ENCODE results near the gene CYP27A1.
"Not testable (repeated sequence)": the region's sequence is repeated elsewhere in the genome, so short reads cannot be mapped to it uniquely, and the experiment has no call there.

Gene CYP27A1

DNA sequence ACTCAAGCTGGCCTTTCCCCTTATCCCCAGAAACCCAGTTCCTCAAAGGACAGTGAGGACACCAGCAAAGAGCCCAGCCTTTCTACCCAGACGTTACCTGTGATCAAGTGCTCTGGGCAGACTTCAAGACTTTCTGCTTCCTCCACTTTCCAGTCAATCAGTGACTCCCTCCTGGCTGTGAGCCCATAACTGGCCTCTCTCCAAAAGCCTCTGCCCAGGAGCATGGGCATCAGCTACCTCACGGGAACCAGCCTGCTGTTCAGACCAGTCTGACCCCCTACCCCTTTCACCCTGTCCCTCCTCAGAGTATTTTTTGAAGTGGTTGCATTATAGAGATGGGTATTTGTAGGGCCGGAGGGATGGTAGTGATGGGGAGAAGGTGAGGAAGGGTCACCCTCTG lies 27.7 kb upstream of the CYP27A1 start:
- no peaks in the 10 kb centered on the region for H3K27me3 Mint-ChIP-seq
- peaks cover 34% of the 10 kb centered on the region for H3K36me3 Mint-ChIP-seq
- H3K4me1 Mint-ChIP-seq: no peaks in the 10 kb centered on the region
- H3K4me3 Mint-ChIP-seq: no peak overlapping the region
- CTCF ChIA-PET: interaction anchor here (0.9 to 1.0 kb wide), 2 partner anchors 19 to 93 kb away, joined by 3 read pairs; no protein-coding TSS in a partner anchor
- no peaks in the 10 kb centered on the region for H3K9me3 Mint-ChIP-seq
- no peak overlapping the region for H3K27ac Mint-ChIP-seq
- no peak for DNase-seq

DNA sequence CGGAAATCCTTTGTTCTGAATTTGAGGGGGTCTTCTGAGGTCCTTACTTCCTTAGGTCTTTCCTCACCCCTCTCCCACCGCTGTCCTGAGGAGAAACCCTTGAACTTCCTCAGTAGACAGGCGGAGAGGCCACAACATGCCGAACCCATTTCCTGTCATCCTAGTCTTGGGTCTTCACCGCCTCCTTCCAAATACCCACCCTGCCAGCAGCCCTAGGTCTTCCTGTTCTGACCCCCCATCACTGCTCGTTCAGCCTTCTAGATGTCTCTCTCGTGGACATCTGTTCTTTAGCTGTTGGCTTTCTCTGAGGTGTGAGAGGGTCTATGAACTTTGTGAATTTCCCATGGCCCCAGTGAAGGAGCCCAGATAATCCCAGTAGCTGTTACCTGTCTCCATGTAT lies 27.2 kb upstream of the CYP27A1 start:
- no peaks in the 10 kb centered on the region for H3K4me1 Mint-ChIP-seq
- H3K27me3 Mint-ChIP-seq: no peaks in the 10 kb centered on the region
- H3K27ac Mint-ChIP-seq: no peak overlapping the region
- H3K36me3 Mint-ChIP-seq: peaks cover 31% of the 10 kb centered on the region
- no peaks in the 10 kb centered on the region for H3K9me3 Mint-ChIP-seq
- no peak overlapping the region for H3K4me3 Mint-ChIP-seq
- CTCF ChIA-PET: interaction anchor here (0.9 kb wide), 1 partner anchor 93 kb away, joined by 3 read pairs; no protein-coding TSS in a partner anchor
- no peak for DNase-seq

- DNase-seq: no peak
- no peak overlapping the region for H3K4me3 Mint-ChIP-seq
- H3K27me3 Mint-ChIP-seq: no peaks in the 10 kb centered on the region
- H3K27ac Mint-ChIP-seq: no peak overlapping the region
- H3K9me3 Mint-ChIP-seq: no peaks in the 10 kb centered on the region
- H3K4me1 Mint-ChIP-seq: no peaks in the 10 kb centered on the region
- CTCF ChIA-PET: no interaction called here
- peaks cover 27% of the 10 kb centered on the region for H3K36me3 Mint-ChIP-seq
Observed at GRCh38 chr2:218755198-218755566, 26.8 kb upstream of the CYP27A1 start.

DNA sequence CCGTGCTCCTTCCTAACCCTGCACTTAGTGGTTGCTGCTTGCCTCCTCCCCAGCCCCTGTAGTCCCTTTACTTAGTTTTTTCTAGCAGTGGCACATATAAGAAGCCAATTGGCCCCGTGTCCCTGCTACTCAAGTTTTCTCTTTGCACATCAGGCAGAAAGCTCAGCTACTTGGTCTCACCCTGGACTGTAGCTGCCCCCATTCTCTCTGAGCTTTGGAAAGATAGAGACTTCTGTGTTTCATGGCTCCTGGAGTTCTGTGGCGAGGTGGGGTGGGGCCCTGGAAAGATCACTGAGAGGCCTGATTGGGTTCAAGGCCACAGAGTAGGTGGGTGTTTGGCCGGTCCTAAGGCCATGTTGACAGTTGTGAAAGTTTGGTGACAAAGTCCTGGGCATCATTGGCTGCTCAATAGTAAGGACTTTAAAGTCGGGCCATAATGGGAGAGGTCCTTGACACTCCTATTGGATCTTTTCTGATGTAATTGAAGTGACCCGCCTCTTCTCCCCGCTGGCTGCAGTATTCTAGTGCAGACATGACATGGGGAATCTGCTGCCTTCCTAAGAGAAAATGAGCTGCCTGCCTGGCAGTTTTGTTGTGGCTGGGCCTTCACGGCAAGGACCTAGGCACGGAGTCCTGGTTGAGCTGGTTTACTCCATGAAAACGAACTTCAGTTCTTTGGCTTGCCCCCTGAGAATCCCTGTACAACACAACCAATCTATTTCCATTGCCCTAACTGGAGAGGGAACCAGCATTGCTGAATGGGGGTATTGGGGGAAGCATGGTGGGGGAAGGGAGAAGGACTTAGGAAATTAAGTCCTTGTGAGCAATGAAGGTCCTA lies 26.2 kb upstream of the CYP27A1 start:
- DNase-seq: no peak
- no peaks in the 10 kb centered on the region for H3K27me3 Mint-ChIP-seq
- peaks cover 22% of the 10 kb centered on the region for H3K36me3 Mint-ChIP-seq
- H3K27ac Mint-ChIP-seq: no peak overlapping the region
- no peaks in the 10 kb centered on the region for H3K4me1 Mint-ChIP-seq
- H3K4me3 Mint-ChIP-seq: no peak overlapping the region
- CTCF ChIA-PET: no interaction called here
- H3K9me3 Mint-ChIP-seq: no peaks in the 10 kb centered on the region

DNA sequence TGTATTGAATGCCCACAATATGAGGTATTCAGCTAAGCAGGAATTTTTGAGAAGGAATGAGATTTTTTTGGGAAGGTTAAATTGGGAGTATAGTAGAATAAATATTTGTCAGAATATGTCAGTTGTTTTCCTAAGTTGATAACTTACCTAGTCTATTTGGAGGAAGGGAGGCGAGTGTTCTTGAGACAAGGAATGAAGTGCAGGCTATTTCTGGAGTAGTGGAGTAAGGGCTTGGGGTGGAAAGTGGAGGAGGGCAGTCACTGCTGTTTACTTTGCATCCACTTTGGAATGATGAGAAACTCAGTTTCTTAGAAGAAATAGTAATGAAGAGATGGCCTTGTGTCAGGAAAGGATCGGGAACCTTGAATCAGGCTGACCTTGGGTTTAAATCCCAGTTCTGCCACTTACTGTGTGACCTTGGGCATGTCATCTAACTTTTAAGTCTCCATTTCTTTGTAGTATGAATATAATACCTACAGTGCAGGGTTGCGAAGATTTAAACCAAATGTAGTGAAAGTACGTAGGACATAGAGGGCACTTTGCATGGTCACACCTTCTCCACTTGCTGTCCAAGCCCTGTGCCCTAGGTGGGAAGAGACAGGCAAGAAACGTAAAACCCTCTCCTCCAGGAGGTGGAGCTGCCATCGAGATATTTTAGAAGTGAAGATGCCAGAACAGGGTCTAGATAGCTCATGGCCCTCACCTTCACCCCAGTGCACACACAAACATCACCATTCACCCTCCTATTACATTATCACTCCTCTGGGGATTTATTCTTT lies 25.2 kb upstream of the CYP27A1 start:
- no peak overlapping the region for H3K27ac Mint-ChIP-seq
- no peaks in the 10 kb centered on the region for H3K9me3 Mint-ChIP-seq
- no peaks in the 10 kb centered on the region for H3K27me3 Mint-ChIP-seq
- CTCF ChIA-PET: no interaction called here
- H3K4me1 Mint-ChIP-seq: no peaks in the 10 kb centered on the region
- no peak for DNase-seq
- H3K36me3 Mint-ChIP-seq: peaks cover 19% of the 10 kb centered on the region
- no peak overlapping the region for H3K4me3 Mint-ChIP-seq

- CTCF ChIA-PET: interaction anchor here (0.6 kb wide), 1 partner anchor 16 kb away, joined by 3 read pairs; no protein-coding TSS in a partner anchor
- Mint-ChIP-seq H3K36me3 (no peaks in the 10 kb centered on the region), H3K27me3 (no peaks in the 10 kb centered on the region), H3K27ac (no peak overlapping the region), H3K9me3 (no peaks in the 10 kb centered on the region), H3K4me1 (no peaks in the 10 kb centered on the region), H3K4me3 (no peak overlapping the region)
- DNase-seq: no peak
Observed at GRCh38 chr2:218761795-218762194, 20.2 kb upstream of the CYP27A1 start.

DNA sequence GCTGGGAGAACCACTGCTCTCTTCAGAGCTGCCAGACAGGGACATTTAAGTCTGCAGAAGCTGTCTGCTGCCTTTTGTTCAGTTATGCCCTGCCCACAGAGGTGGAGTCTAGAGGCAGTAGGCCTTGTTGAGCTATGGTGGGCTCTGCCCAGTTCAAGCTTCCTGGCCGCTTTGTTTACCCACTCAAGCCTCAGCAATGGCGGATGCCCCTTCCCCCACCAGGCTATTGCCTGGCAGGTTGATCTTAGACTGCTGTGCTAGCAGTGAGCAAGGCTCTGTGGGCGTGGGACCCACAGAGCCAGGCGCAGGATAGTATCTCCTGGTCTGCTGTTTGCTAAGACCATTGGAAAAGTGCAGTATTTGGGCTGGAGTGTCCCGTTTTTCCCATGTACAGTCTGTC lies 9.2 kb upstream of the CYP27A1 start:
- H3K4me1 Mint-ChIP-seq, H3K27me3 Mint-ChIP-seq, DNase-seq, H3K4me3 Mint-ChIP-seq, H3K27ac Mint-ChIP-seq, H3K36me3 Mint-ChIP-seq: not testable (repeated sequence)
- CTCF ChIA-PET: interaction anchor here (0.9 kb wide), 1 partner anchor 19 kb away, joined by 3 read pairs; no protein-coding TSS in a partner anchor
- peaks cover 12% of the 10 kb centered on the region for H3K9me3 Mint-ChIP-seq

DNA sequence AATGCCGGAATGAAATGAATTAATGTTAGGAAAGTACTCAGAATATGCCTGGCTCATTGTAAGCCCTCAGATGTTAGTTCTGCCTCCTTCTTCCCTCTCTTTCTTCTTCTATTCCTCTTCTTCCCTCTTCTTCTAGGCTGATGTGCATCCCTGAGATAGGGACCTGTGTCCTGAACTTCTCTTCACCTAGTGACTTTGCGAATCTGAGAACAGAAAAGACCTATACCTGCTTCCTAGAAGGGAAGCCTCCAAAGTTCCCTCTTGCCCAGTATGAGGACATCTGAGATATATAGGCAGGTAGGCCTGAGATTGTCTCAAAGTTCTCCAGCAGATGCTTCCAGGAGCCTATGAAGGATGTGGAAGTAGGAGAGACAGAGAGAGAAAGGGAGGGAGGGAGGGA lies 8.1 kb upstream of the CYP27A1 start:
- Mint-ChIP-seq H3K27ac (no peak overlapping the region), H3K36me3 (peaks cover 3% of the 10 kb centered on the region), H3K27me3 (peaks cover 4% of the 10 kb centered on the region), H3K9me3 (peaks cover 15% of the 10 kb centered on the region), H3K4me3 (no peak overlapping the region), H3K4me1 (no peaks in the 10 kb centered on the region)
- DNase-seq: no peak
- CTCF ChIA-PET: no interaction called here

DNA sequence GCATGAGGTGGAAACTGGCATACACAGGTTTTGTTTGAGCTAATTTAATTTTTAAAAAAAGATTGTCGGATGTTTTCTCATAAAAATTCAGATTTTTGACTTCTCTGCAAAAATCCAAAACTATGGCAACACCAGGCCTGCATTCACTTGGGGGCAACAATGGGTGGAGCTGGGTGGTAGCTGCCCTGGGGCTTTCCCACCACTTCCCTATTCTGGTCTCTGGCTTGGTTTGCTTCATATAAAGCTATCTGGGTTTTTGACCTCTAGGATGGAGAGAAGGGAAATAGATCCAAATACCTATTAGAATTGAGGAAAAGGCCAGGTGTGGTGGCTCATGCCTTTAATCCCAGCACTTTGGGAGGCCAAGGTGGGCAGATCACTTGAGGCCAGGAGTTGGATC lies 5.5 kb upstream of the CYP27A1 start:
- no peak for DNase-seq
- peaks cover 21% of the 10 kb centered on the region for H3K27me3 Mint-ChIP-seq
- CTCF ChIA-PET: no interaction called here
- H3K4me1 Mint-ChIP-seq: peaks cover 4% of the 10 kb centered on the region
- H3K36me3 Mint-ChIP-seq: peaks cover 3% of the 10 kb centered on the region
- no peak overlapping the region for H3K27ac Mint-ChIP-seq
- H3K4me3 Mint-ChIP-seq: no peak overlapping the region
- H3K9me3 Mint-ChIP-seq: peaks cover 15% of the 10 kb centered on the region

- CTCF ChIA-PET: interaction anchor here (0.6 kb wide), 1 partner anchor 15 kb away, joined by 3 read pairs; no protein-coding TSS in a partner anchor
- Mint-ChIP-seq H3K27me3 (peaks cover 30% of the 10 kb centered on the region), H3K9me3 (peaks cover 15% of the 10 kb centered on the region), H3K27ac (no peak overlapping the region), H3K4me3 (no peak overlapping the region), H3K36me3 (peaks cover 3% of the 10 kb centered on the region), H3K4me1 (peaks cover 4% of the 10 kb centered on the region)
- DNase-seq: no peak
Observed at GRCh38 chr2:218777276-218777990, 4.5 kb upstream of the CYP27A1 start.

DNA sequence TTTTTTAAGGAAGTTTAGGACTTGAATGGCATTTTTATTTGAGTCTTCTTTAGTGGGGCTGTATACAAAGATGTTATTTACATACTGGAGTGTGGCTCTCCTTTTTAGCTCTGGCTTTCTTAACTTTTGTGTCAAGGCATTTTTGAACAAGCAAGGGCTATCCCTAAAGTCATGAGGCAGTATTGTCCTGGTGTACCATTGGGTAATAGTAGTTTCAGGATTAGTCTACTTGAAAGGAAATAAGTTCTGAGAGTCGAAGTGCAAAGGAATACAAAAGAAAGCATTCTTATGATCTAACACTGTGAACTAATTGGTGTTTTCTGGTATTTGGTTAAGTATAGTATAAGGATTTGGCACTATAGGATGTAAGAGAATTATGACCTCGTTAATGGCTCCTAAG lies 1.9 kb upstream of the CYP27A1 start:
- peaks cover 51% of the 10 kb centered on the region for H3K27me3 Mint-ChIP-seq
- peaks cover 4% of the 10 kb centered on the region for H3K4me1 Mint-ChIP-seq

GRCh38 chr2:218780851-218781690 lies 876 bp upstream of the CYP27A1 start:
- Mint-ChIP-seq H3K27me3 (peaks cover 61% of the 10 kb centered on the region), H3K27ac (no peak overlapping the region), H3K9me3 (peaks cover 13% of the 10 kb centered on the region), H3K4me3 (no peak overlapping the region), H3K4me1 (peaks cover 4% of the 10 kb centered on the region), H3K36me3 (peaks cover 3% of the 10 kb centered on the region)
- CTCF ChIA-PET: interaction anchor here (0.9 kb wide), 1 partner anchor 69 kb away, joined by 3 read pairs; no protein-coding TSS in a partner anchor
- DNase-seq: no peak

More for the DNA sequence above, 1.9 kb upstream of the CYP27A1 start:
- H3K4me3 Mint-ChIP-seq: no peak overlapping the region
- peaks cover 15% of the 10 kb centered on the region for H3K9me3 Mint-ChIP-seq
- DNase-seq: no peak
- no peak overlapping the region for H3K27ac Mint-ChIP-seq
- CTCF ChIA-PET: no interaction called here
- peaks cover 3% of the 10 kb centered on the region for H3K36me3 Mint-ChIP-seq

DNA sequence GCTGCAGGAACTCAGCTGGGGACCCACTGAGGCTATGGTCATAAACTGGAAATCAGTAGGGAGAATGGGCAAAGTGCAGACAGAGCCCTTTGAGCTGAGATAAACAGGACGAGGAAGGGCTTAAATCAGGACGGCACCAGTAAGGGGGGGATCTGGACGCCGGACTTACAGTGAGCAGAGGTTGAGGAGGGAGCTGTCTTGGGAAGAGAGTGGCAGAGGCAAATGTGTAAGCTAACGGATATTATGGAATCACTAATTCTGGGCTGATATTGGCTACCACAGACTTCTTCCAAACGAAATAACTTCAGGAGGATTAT lies 539 bp downstream of the CYP27A1 start:
- no peak for DNase-seq
- CTCF ChIA-PET: interaction anchor here (0.6 to 1.6 kb wide), 3 partner anchors 65 to 73 kb away, joined by 3 to 4 read pairs (median 3); no protein-coding TSS in a partner anchor

More for the DNA sequence above, 539 bp downstream of the CYP27A1 start:
- Mint-ChIP-seq H3K4me1 (peaks cover 4% of the 10 kb centered on the region), H3K27ac (no peak overlapping the region), H3K4me3 (no peak overlapping the region), H3K9me3 (peaks cover 4% of the 10 kb centered on the region), H3K36me3 (no peaks in the 10 kb centered on the region), H3K27me3 (peaks cover 69% of the 10 kb centered on the region)
